HCT116 (cell line): ENCODE data around the gene TNFSF10. TPM values are rescaled to one million over a fixed set of nuclear protein-coding genes. Genes with fewer than 3 reads are reported as not detected.

Experiments
- ATAC-seq: fragments of 200-7000 bp; cut with Tn5 transposase; 2 replicates; pipeline ENCODE4 v1.9.1; 2020; ENCODE audit warnings: mild to moderate bottlenecking, moderate library complexity
- BruUV-seq: library from RNA; stranded (reverse); fragments of 400-500 nt; replicated peaks from 2 replicates; lab custom pipeline; 2021; lab: Mats Ljungman, UMichigan
- CTCF ChIA-PET: fragments of 300-600 bp; sonication (Branson Sonifier 250); formaldehyde crosslinking; loops from one replicate; lab custom pipeline; 2021; ENCODE audit warnings: antibody characterized with exemption; lab: Charles Lee
- POLR2A ChIA-PET: fragments of 300-600, 350-600 bp; sonication (Branson Sonifier 250); formaldehyde crosslinking; loops from one replicate; lab custom pipeline; 2021; ENCODE audit warnings: antibody characterized with exemption; lab: Charles Lee
- RAD21 ChIA-PET, 2 experiments: fragments of 300-600 bp; sonication (Branson Sonifier 250); formaldehyde crosslinking; loops; one replicate each; lab custom pipeline; 2023; ENCODE audit warnings: low total read pairs in 2 of 2; ENCODE audit not compliant: uncharacterized antibody in 2 of 2, unreplicated experiment in 2 of 2, low non-redundant PET in 1 of 2; lab: Charles Lee
- DNase-seq: peaks from one replicate; pipeline ENCODE4 v3.0.0-alpha.2; 2010; ENCODE audit warnings: low read depth, low spot score
- H2AFZ ChIP-seq: fragments of 200-600 bp; shearing (Covaris generic), sonication (generic); 2 replicates; pipeline ENCODE4 v1.6.1; 2017; ENCODE audit warnings: low read depth, mixed run types, mixed read lengths, antibody characterized with exemption, low read length; ENCODE audit not compliant: poor library complexity, severe bottlenecking
- H3K27ac ChIP-seq: 2 replicates; pipeline ENCODE4 v1.5.1; 2012; ENCODE audit warnings: low read depth, low read length
- H3K27me3 ChIP-seq: fragments of 200-600 bp; sonication (generic); 2 replicates; pipeline ENCODE4 v1.6.1; 2016; ENCODE audit warnings: mixed run types, low read length, mixed read lengths; ENCODE audit not compliant: insufficient read depth
- H3K36me3 ChIP-seq, 2 experiments: fragments of 200-500 bp in 1 of 2; fragments of 200-600 bp in 1 of 2; sonication (Bioruptor generic) in 1 of 2; sonication (generic) in 1 of 2; 2 replicates each; pipeline versions ENCODE4 v1.5.1 to v1.6.1; 2014 to 2016; ENCODE audit warnings: low read length in 2 of 2, inconsistent platforms in 1 of 2, mixed read lengths in 1 of 2, mixed run types in 1 of 2; ENCODE audit not compliant: insufficient read depth in 2 of 2, control insufficient read depth in 1 of 2
- H3K4me1 ChIP-seq, 2 experiments: fragments of 200-600 bp in 1 of 2; sonication (generic) in 1 of 2; 2 replicates each; pipeline versions ENCODE4 v1.5.1 to v1.6.1; 2012 to 2017; ENCODE audit warnings: low read length in 2 of 2, inconsistent platforms in 1 of 2, mild to moderate bottlenecking in 1 of 2, mixed read lengths in 1 of 2, mixed run types in 1 of 2, moderate library complexity in 1 of 2; ENCODE audit not compliant: insufficient read depth in 2 of 2, control insufficient read depth in 1 of 2
- H3K4me2 ChIP-seq: fragments of 200-600 bp; sonication (generic); 2 replicates; pipeline ENCODE4 v1.6.1; 2017; ENCODE audit warnings: mixed run types, low read length, mixed read lengths
- H3K4me3 ChIP-seq, 2 experiments: fragments of 200-600 bp in 1 of 2; sonication (generic) in 1 of 2; replicated peaks in 1 of 2; 2 replicates each; pipeline ENCODE4 v1.5.1; 2011 to 2016; ENCODE audit warnings: low read length in 2 of 2, control low read depth in 1 of 2, low read depth in 1 of 2, mild to moderate bottlenecking in 1 of 2, mixed read lengths in 1 of 2, mixed run types in 1 of 2
- H3K79me2 ChIP-seq: fragments of 200-600 bp; sonication (generic); 2 replicates; pipeline ENCODE4 v1.6.1; 2017; ENCODE audit warnings: mild to moderate bottlenecking, mixed run types, low read length, moderate library complexity, mixed read lengths; ENCODE audit not compliant: insufficient read depth
- H3K9ac ChIP-seq: fragments of 200-600 bp; sonication (generic); 2 replicates; pipeline ENCODE4 v1.6.1; 2016; ENCODE audit warnings: low read length, mixed read lengths
- H3K9me2 ChIP-seq: fragments of 200-600 bp; sonication (generic), shearing (Covaris generic); 2 replicates; pipeline ENCODE4 v1.6.1; 2017; ENCODE audit warnings: mixed run types, mild to moderate bottlenecking, moderate library complexity; ENCODE audit not compliant: insufficient read depth
- H3K9me3 ChIP-seq, 2 experiments: fragments of 200-500 bp in 1 of 2; fragments of 200-600 bp in 1 of 2; sonication (Bioruptor generic) in 1 of 2; sonication (generic) in 1 of 2; 2 replicates each; pipeline ENCODE4 v1.6.1; 2014 to 2017; ENCODE audit warnings: low read length in 2 of 2, mixed read lengths in 2 of 2, inconsistent platforms in 1 of 2, low read depth in 1 of 2, mild to moderate bottlenecking in 1 of 2, mixed run types in 1 of 2, moderate library complexity in 1 of 2; ENCODE audit not compliant: control insufficient read depth in 1 of 2, insufficient read depth in 1 of 2
- H4K20me1 ChIP-seq: fragments of 200-600 bp; sonication (generic), shearing (Covaris generic); 2 replicates; pipeline ENCODE4 v1.6.1; 2017; ENCODE audit warnings: mixed run types, mild to moderate bottlenecking, moderate library complexity; ENCODE audit not compliant: insufficient read depth
- ATF3 ChIP-seq: IDR thresholded peaks from 2 replicates; pipeline ENCODE4 v1.6.1; 2012
- CBX3 ChIP-seq: IDR thresholded peaks from 2 replicates; pipeline ENCODE4 v1.6.1; 2012; ENCODE audit warnings: low read depth
- CEBPB ChIP-seq: IDR thresholded peaks from 2 replicates; pipeline ENCODE4 v1.6.1; 2012; ENCODE audit warnings: low read depth
- EGR1 ChIP-seq: IDR thresholded peaks from 2 replicates; pipeline ENCODE4 v1.6.1; 2012; ENCODE audit warnings: low read depth
- ELF1 ChIP-seq: IDR thresholded peaks from 2 replicates; pipeline ENCODE4 v1.6.1; 2012; ENCODE audit warnings: low read depth, borderline replicate concordance
- EZH2 ChIP-seq: fragments of 200-600 bp; sonication (generic); IDR thresholded peaks from 2 replicates; pipeline ENCODE4 v1.6.1; 2017; ENCODE audit warnings: antibody characterized with exemption, mixed run types
- EZH2phosphoT487 ChIP-seq: fragments of 200-600 bp; IDR thresholded peaks from 2 replicates; pipeline ENCODE4 v1.6.1; 2018; ENCODE audit warnings: antibody characterized with exemption, borderline replicate concordance
- FOSL1 ChIP-seq: IDR thresholded peaks from 2 replicates; pipeline ENCODE4 v1.6.1; 2012; ENCODE audit warnings: low read depth
- JUND ChIP-seq: IDR thresholded peaks from 2 replicates; pipeline ENCODE4 v1.6.1; 2012
- MAX ChIP-seq: IDR thresholded peaks from 2 replicates; pipeline ENCODE4 v1.6.1; 2012
- POLR2AphosphoS5 ChIP-seq: IDR thresholded peaks from 2 replicates; pipeline ENCODE4 v1.6.1; 2011; ENCODE audit warnings: mild to moderate bottlenecking, low read depth, low read length, moderate library complexity
- RAD21 ChIP-seq: IDR thresholded peaks from 2 replicates; pipeline ENCODE4 v1.6.1; 2012; ENCODE audit warnings: low read depth, mild to moderate bottlenecking
- REST ChIP-seq: IDR thresholded peaks from 2 replicates; pipeline ENCODE4 v1.6.1; 2012; ENCODE audit warnings: low read depth
- SP1 ChIP-seq: IDR thresholded peaks from 2 replicates; pipeline ENCODE4 v1.6.1; 2012; ENCODE audit warnings: low read depth
- SRF ChIP-seq: IDR thresholded peaks from 2 replicates; pipeline ENCODE4 v1.6.1; 2012; ENCODE audit warnings: low read depth
- TCF7L2 ChIP-seq: IDR thresholded peaks from 2 replicates; pipeline ENCODE4 v1.7.0; 2011; ENCODE audit warnings: borderline replicate concordance, inconsistent platforms; ENCODE audit not compliant: insufficient read depth, insufficient read length; ENCODE audit errors: extremely low read depth
- ZFX ChIP-seq: fragments of 450-650 bp; IDR thresholded peaks from 2 replicates; pipeline ENCODE4 v1.6.1; 2017
- intact Hi-C: fragments of 100-400 bp; cut with micrococcal nuclease; formaldehyde crosslinking; loops from 2 replicates; pipeline ENCODE4 v1.10.0; 2022
- total RNA-seq: library from RNA; stranded (reverse); gene quantifications from one replicate; pipeline ENCODE4 v1.2.1, GENCODE V29; 2021; ENCODE audit not compliant: unreplicated experiment

Gene TNFSF10
- total RNA-seq, 1 experiment from 2014 or later = 0.20 TPM

GRCh38 chr3:172546105-172546504, 22.9 kb upstream of the TNFSF10 start:
- Histone ChIP-seq H3K36me3 (no peaks in the 10 kb centered on the region), H3K27ac (no peak overlapping the region), H3K4me2 (peak overlapping the region; percentile 44), H3K9me2 (no peaks in the 10 kb centered on the region), H2AFZ (peak overlapping the region; percentile 90), H3K9me3 (no peaks in the 10 kb centered on the region), H3K27me3 (no peaks in the 10 kb centered on the region), H3K9ac (no peak overlapping the region), H3K4me3 (no peak overlapping the region), H4K20me1 (no peaks in the 10 kb centered on the region), H3K4me1 (peaks cover 28 to 36% of the 10 kb centered on the region in 2 experiments), H3K79me2 (no peaks in the 10 kb centered on the region)
- intact Hi-C loops = no loop called here
- no TSS peak for BruUV-seq
- ChIA-PET CTCF (no interaction called here), POLR2A (no interaction called here), RAD21 (no interaction called here)
- TF ChIP-seq EZH2phosphoT487 = no peak
- peak; percentile 70 for TF ChIP-seq FOSL1
- no peak for TF ChIP-seq ELF1
- TF ChIP-seq ZFX = no peak
- TF ChIP-seq CBX3 = peak; percentile 78
- TF ChIP-seq SP1 = peak; percentile 64
- peak; percentile 56 for TF ChIP-seq CEBPB
- peak; percentile 71 for TF ChIP-seq JUND
- peak; percentile 48; the same call in 1 of the 2 replicates for TF ChIP-seq MAX
- peak; percentile 27; the same call in 1 of the 2 replicates for TF ChIP-seq ATF3
- peak; percentile 26 for DNase-seq
- no peak for ATAC-seq

- CTCF ChIA-PET = no interaction called here
- no peak overlapping the region for H2AFZ ChIP-seq
- H3K27ac ChIP-seq = no peak overlapping the region
- no peaks in the 10 kb centered on the region for H3K36me3 ChIP-seq
- no TSS peak for BruUV-seq
- no peak overlapping the region for H3K4me2 ChIP-seq
- DNase-seq (no peak), ATAC-seq (no peak)
- H3K9ac ChIP-seq = no peak overlapping the region
- no peaks in the 10 kb centered on the region for H3K9me2 ChIP-seq
- RAD21 ChIA-PET = no interaction called here
- H3K79me2 ChIP-seq = no peaks in the 10 kb centered on the region
- no peaks in the 10 kb centered on the region for H3K27me3 ChIP-seq
- POLR2A ChIA-PET = no interaction called here
- H3K9me3 ChIP-seq = no peaks in the 10 kb centered on the region
- no peaks in the 10 kb centered on the region for H4K20me1 ChIP-seq
- no peak overlapping the region for H3K4me3 ChIP-seq
- intact Hi-C loops = no loop called here
- H3K4me1 ChIP-seq = peaks cover 29% of the 10 kb centered on the region in 2 experiments
- TF ChIP-seq EGR1 (no peak), MAX (no peak), REST (no peak), JUND (no peak), EZH2 (no peak), POLR2AphosphoS5 (no peak), TCF7L2 (no peak), ATF3 (no peak), SRF (no peak), RAD21 (no peak), EZH2phosphoT487 (no peak)
Measured at GRCh38 chr3:172544404-172544803, 21.2 kb upstream of the TNFSF10 start.
